HG02610 (cell line): Measurements from ENCODE around the gene ANGPTL8.

ENCODE experiments used
- ATAC-seq: cut with Tn5 transposase; IDR thresholded peaks from one replicate; pipeline ENCODE4 v1.9.1; 2021; ENCODE audit warnings: mild to moderate bottlenecking, moderate library complexity; ENCODE audit not compliant: unreplicated experiment

Gene ANGPTL8

DNA sequence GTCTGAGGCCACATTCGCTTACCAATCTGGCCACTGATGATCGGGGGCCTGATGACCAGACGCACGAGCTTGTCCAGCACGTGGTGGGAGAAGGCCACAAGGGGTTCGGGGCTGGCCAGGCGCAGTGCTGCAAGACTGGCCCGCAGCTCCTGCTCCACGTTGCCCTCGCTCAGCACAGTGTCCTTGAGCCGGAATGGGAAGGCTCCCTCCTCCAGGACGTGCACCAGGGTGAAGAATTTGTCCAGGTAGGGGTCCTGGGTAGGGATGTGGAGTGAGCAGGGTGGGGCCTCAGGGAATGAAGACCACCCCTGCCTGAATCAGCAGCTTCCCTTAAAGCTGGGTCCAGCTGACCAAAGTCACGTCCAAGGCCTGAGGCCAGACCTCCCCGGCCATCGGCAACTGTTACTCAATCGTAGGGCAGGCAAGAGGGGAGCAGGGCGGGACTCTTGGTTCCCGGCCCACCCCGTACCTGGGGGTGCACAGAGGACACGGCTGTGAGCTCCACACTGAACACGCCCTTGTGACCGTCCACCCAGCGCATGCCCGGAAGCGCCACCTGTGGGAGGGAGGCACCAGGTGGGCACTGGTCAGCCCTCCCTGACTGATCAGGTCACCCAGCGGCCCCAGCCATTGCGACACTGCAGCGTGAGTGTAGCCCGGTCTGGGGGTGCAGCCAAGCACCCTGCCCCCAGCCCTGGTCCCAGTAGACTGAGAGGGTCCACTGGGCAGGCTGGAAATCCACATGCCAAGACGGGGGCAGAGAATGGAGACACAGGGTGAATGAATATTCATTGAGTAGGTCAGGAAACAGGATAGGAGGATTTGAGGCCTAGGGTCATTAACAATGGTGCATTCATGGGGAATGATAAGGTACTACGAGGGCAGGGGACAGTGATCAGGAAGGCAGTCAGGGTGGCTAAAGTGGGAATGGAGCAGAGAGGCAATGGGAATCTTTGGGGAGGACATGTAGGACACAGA lies 2.8 kb upstream of the ANGPTL8 start:
- ATAC-seq: no peak

DNA sequence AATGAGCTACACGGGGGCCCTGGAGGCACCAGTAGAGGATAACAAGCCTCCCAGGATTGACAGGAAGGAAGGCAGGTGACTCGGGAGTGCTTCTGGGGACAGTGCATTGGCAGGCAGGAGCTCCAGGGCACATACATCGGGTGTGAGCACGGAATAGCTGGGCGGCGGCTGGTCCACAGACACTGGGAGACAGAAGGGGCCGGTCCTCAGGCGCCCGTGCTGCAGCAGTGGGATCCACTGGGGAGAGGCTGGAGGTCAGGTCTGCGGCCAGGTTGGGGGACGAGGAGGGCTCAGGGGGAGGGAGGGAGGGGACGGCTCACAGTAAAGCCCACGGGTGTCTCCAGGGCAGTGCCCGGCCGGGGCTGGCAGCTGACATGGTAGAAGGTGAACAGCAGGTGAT lies 2.1 kb upstream of the ANGPTL8 start:
- no peak for ATAC-seq

DNA sequence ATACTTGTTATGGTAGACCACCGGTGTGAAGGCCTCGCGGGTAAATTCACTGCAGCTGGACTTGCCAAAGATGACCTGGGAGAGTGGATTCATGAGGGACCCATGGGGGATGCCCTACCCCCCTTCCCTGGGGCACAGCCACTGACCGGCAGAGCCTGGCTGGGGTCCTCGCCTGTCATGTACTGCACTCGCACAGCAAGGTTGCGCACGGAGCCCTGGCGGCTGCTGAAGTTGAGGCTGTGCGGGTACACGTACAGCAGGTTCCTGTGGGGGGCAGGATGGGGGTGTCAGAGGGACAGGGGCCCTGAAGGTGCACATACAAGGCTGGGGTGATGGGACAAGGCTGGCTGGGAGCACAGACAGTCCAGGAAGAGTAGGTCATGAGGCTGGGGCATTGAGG lies 1.4 kb upstream of the ANGPTL8 start:
- no peak for ATAC-seq

DNA sequence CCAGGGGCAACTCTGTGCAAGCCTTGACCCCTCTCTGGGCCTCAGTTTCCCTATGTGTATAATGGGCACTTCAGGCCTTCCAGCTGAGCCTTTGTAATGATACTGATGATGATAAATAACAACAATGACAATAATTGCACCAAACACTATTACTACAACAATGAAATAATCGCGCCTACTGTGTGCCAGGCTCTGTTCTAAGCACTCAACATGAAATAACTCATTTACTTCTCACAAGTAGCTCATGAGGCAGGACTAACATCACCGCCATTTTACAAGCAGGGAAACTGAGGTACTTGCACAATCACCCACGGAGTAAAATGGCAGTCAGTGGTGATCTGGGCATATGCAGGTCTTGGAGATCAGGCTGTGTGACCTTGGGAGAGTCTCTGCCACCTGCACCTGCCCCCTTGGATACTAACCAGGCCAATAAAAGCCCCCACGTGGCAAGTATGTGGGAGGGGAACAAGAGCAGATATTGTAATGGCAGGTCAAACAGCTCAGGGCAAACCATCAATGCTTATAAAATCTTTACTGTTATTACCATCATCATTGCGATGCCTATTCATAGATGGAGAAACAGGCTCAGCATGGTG lies 540 bp upstream of the ANGPTL8 start:
- ATAC-seq: no peak

DNA sequence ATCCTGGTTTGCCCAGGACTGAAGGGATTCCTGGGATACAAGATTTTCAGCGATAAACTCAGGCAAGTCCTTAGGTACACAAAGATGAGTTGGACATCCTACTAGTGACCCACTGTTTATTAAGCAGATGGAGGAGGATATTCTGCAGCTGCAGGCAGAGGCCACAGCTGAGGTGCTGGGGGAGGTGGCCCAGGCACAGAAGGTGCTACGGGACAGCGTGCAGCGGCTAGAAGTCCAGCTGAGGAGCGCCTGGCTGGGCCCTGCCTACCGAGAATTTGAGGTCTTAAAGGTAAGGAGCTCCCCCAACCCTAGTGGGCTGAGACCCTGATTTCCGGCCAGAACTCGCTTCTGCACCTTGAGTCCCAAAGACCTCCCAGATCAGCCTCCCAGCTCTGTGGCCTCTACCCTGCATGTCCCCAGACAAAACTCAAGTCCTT lies 607 bp downstream of the ANGPTL8 start:
- no peak for ATAC-seq

DNA sequence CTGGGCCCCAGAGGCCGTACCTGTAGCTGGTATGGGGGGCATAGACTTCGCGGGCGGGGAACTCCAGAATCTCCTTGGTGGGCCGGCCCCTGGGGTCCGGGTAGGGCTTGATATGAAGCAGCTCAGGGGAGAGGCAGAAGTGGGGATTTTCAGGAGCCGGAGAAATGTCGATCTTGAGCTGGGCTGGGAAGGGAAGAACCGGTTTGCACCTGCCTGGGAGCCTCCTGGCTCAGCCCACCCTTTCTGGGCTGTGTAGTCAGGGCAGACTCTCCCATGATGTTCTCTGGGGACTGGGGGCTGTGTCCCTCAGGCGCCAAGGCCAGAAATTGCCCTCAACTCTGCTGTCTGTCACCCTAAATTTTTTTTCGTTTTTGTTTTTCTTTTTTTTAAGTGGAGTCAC lies 2.6 kb downstream of the ANGPTL8 start:
- no peak for ATAC-seq

DNA sequence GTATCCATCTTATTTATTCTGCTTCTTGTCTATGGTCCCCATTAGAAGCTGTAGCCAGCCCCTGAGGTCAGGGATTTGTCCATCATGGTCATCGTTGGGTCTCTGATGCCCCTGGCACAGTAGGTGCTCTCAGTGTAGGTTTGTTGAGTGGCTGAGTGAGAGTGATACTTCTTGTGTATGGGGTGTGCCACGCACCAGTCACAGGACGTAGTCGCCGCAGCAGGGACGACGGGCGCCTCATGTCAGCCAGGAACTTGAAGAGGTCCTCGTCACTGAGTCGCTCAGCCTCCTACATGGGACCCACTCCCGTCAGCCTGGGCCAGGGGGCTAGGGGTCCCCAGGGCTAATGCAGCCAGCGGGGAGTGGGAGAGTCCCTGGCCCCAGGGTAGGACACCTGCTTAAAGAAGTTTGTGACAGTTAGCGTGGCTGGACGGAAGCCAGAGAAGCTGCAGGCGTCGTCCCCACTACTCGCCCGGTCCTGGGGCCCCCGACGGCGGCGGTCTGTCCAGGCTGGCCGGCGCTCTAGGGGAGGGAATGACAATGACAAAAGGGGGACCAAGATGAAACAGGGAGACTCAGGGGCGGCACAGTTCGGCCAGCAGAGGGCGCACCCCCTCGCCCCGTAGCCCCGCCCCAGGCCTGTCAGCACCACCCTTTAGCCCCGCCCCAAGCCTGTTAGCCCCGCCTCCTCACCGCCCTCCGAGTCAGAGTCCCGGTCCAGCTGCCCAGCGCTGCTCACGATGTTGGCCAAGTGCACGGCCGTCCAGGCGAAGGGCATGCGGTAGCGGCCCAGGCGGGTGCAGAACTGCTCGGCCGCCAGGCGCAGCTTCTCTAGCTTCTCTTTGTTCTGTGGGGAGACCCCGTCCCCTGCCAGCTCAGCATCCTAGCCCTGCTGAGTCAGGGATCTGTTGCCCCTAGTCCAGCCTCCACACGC lies 3.7 kb downstream of the ANGPTL8 start:
- peak; percentile 50 for ATAC-seq

DNA sequence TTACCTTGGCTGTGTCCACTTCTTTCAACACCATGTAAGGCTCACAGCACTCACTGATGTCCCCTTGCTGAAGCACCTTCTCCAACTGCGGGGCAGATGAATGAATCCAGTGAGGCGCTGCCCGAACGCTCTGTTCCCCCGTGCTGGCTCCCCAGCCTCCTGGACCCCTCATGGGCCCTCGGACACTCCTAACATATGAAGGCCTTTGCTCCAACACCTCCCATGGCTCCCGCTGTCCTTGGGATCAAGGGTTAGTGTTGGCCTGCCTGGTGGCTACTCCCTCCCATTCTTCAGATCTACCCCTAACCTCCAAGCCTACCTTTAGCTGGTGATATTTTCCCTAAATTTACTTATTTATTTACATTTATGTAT lies 4.4 kb downstream of the ANGPTL8 start:
- no peak for ATAC-seq

DNA sequence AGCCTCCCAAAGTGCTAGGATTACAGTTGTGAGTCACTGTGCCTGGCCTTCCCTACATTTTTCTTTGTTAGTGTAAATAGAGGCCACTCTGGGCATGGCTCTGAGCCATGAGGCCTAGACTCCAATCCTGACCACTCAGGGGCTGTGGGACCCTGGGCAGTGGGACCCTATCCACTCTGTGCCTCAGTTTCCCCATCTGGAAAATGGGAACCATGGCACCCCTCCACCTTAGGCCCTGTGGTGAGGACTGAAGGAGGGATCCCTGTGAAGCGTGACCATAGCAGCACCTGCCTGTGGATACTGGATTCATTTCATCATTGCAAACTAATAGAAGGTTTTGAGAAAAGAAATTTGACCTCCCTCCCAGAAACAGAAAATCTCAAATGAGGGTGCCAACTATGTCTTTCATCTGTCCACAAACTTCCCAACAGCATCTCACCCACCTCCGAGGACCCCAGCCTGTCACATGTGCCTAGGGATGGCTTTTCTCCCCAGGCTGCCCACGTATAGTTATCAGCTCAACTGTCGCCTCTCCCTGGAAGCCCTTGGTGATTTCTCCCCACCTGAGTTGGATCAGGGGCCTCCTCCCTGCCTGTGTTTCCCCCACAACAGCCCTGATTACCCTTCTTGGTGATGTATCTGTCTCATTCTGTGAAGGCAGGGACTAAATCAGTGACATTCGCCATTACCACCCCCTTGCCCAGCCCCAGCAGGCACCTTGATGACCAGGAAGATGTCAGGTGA lies 5.6 kb downstream of the ANGPTL8 start:
- no peak for ATAC-seq

DNA sequence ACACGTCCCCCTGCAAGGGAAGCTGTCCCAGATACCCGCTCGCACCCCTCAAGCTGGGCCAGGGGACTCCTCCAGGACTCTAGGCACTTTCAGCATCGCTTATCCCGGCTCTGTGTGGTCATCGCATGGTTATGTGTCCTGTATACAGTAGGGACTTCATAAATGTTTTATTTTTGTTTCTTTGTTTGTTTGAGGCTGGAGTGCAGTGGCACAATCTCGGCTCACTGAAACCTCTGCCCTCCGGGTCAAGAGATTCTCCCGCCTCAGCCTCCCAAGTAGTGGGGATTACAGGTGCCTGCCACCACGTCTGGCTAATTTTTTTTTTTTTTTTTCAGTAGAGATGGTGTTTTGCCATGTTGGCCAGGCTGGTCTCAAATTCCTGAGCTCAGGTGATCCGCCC lies 7.5 kb downstream of the ANGPTL8 start:
- no peak for ATAC-seq

DNA sequence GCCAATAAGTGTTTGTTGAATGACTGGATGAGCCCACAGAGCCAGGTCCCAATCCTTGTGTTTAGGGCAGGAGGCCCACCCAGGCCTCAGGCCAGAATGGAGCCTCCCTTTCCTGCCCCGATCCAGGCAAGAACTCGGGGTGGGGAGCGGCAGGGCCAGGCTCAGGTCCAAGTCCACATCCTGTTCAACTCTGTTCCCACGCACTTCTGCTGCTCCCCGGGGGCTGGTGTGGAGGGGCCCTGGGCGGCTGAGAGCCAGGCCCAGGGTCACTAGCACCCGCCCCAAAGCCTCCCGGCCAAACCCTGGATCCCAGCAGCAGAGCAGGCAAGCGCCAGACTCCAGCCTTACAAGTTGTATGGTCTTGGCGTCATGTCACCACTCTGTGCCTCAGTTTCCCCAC lies 8.0 kb downstream of the ANGPTL8 start:
- no peak for ATAC-seq

DNA sequence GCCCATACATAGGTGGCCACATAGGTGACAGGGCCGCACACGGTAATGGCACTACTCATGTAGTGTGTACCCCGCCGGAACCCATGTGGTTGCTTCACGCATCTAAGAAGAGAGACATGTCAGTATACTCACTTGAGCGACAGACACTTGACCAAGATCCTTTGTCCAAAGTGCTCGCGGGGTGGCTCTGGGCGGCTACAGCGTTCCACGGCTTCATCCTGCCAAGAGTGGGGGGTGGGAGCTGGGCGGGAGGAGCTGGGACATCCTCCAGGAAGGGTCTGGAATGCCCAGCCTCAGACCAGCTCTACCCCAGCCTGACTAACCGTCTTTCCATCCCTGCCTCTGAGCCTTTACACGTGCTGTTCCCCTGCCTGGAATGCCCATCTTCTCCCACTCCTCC lies 8.5 kb downstream of the ANGPTL8 start:
- no peak for ATAC-seq

DNA sequence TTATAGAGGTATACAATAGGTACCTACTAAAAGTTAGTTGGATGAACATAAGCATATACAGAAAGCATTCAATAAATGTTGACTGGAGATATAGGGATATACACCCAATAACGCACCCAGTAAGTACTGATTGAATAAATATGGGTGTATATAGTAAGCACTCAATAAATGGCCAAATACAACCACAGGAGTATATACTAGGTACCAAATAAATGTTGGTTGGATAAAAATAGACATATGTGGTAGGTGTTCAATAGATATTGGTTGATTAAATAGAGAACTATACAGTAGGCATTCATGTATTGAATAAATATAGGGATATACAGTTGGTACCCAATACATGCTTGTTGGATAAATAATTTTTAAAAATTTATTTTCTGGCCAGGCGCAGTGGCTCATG lies 9.4 kb downstream of the ANGPTL8 start:
- no peak for ATAC-seq

DNA sequence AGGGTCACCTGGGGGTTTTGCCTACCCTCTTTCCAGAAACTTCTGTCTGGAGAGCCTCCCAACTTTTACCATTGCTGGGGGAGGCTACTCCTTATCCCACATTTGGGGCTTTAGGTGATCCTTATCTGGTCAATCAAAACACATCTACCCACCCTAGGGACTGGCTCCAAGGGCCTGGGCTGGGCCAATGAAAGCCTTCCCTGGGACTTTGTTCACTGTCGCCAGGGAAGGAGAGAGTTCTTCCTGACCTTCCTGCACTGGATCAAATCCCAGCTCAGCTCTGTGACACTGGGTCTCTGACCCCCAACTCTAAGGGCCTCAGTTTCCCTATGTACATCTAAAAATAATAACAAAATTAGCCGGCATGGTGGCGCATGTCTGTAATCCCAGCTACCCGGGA lies 11.8 kb downstream of the ANGPTL8 start:
- ATAC-seq: no peak

DNA sequence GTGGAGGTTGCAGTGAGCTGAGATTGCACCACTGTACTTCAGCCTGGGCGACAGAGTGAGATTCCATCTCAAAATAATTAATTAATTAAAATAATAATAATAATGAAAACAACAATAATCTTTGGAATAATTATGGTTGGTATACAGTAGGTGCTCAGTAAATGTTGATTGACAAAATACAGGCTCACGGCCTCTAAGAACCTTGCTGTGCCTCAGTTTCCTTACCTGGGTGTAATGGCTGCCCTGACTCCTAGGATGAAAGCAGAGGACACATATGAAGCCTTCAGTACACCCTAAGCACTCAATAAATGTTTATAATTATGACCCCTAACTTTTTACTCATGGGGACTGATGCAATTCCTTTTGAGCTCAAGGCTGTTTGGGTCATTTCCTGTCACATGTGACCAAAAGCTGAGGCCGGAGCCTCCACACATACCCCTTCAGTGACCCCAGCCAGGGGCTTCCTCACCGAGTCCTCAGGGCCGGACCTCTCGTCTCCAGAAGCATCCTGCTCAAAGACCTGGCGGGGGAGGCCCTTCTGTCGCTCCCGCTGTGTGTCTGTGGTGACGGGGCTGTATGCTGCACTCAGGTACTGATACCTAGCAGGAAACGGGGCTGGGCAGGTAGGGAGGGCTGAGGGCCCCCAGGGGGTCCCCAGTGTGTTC lies 12.4 kb downstream of the ANGPTL8 start:
- no peak for ATAC-seq

DNA sequence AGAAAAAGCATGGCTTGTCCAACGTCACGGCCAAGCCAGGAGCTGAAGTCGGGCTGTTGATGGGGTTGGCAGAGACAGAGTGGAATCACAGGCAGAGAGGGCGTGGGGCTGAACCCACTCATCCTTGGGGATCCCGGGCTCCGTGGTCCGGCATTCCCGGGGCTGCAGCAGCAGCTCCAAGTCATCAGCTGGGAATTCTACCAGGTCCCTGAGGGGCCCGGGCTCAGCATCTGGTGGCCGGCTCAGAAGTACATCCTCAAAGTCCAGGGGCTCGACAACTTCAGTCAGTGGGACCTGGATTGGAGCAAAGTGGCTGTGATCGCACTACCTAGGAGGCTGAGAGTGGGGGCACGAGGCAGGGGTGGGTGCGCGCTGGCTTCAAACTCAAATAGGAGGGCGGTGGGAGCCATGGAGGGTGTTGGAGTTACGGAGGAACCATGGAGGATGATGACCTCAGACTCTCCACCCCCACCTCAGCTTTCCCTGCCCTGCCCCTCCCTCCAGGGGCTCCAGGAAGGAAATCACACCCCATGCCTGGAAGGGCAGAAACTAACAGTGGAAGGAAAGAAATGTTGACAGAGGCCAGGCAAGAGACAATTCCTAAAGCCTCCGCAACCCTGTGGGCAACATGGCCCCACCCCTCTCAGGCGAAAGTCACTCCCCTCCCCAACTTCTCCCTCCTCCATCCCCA lies 13.4 kb downstream of the ANGPTL8 start:
- no peak for ATAC-seq

DNA sequence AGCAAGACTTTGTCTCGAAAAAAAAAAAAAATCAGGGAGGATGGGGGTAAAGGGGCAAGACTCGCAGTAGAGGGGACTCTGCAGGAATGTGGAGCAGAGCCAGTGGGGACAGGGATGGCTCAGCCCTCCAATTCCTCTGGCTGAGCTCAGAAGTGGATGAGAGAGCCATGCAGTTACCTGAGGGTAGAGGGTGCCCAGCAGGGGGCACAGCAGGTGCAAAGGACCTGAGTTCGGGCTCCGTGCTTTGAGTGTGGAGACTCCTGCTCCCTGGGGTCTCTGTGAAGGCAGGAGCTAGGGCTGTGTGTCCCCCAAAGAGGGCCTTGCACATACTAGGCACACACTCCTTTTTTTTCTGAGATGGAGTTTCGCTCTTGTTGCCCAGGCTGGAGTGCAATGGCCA lies 15.2 kb downstream of the ANGPTL8 start:
- ATAC-seq: no peak

DNA sequence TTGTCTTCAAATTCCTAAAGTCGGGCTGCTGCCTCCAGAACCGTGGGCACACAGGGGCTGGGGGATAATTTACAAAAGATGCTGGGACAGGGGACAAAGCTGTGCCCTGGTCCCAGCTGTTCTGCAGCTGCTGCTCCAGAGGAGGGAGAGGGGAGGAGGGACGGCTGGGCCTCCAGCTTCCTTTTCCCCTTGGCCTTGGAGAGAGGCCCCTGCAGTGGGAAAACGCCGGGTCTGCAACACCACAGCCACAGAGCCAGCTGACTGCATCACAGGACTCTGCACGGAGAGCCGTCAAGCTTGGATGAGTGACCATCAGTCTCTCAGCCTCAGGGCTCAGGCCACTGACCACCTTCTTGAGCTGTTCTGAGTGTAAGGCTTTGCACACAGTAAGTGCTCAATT lies 16.8 kb downstream of the ANGPTL8 start:
- no peak for ATAC-seq

DNA sequence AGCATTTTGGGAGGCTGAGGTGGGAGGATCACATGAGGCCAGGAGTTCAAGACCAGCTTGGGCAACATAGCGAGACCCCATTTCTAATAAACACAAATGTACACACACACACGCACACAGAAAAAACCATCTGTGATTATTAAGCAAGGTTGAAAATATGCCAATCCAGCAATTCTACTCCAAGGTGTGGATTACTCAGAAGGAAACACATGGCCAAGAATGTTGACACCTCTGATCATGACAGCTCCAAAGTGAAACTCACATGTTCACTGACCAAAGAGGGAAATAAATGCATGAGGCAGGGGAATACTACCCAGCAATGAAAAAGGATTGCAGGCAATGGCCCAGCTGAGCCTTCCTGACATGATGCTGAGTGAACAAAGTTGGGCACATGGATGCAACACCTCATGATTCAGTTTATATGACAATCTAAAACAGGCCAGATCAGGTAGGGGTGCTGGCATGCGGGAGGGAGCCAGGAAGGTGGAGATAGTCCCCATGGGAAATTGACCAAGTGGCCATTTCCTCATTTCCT lies 18.5 kb downstream of the ANGPTL8 start:
- ATAC-seq: no peak
